ENCODE data around the gene MYLK. TPM values are rescaled to one million over a fixed set of nuclear protein-coding genes. Genes with fewer than 3 reads are reported as not detected.

The MYLK gene
- total RNA-seq, 4 donors from 2014 or later = 10.7 to 320 (median 42.0) TPM

DNA sequence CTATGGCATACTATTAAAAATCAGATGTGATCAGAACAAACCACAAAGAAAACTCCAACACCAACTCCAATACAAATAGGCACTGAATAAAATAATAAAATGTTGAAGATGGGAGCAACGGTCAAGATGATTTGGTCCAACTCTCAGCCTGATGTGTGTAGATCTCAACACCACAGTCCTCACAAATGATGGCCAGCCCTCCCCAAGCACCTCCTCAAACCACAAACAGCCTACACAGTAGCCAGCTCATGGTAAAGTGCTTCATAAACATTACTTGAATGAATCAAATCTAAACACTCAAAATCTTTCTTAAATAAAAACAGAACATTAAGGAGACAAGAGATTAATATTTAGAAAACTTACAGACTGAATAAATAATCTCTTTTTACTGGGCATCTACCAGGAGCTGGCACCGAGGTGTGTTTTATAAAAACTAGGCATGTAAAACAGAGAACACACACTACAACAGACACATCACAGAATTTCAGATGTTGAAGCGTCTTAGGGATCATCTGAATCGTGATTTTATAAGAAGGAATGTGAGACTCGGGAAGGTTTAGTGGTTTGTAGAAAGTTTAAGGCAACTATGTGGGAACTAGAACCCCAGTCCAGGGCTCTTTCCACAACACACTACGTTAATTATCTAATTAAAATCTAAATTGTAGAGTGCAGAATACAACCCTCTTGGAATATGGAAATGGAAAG, 102.4 kb downstream of the MYLK start:
- WGBS, 2 donors = 80% methylated on average over 6 of the region's 6 CpGs

DNA sequence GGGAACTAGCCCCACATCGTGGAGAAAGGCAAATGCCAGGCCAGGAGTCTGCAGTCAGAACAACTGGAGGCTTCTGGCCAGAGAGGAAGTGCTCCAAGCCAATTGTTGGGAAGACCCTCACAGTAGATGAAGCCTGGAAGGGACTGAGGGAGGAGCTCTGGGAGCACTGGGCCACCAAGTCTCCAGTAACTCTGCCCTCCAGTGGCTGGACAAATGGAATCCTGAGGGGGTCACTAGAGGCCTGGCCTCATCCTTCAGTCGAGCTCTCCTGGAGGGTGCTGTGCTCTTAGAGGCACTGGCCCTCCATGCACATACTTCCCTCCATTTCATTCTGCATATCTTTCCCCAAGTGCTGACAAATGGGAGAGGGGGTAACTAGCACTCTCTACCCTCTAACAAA, 103.0 kb downstream of the MYLK start:
- no peak for DNase-seq
- Histone ChIP-seq H3K27ac (no peak overlapping the region), H3K9me3 (no peaks in the 10 kb centered on the region), H3K36me3 (no peaks in the 10 kb centered on the region), H3K27me3 (no peaks in the 10 kb centered on the region), H3K4me1 (peaks cover 0 to 18% (median 0%) of the 10 kb centered on the region in 3 donors), H3K4me3 (no peak overlapping the region)
- 69 to 95% methylated on average over 1 to 2 of the region's 2 CpGs for WGBS, 2 donors
- intact Hi-C loops (cut with DNase I) = no loop called here
- TF ChIP-seq CTCF (IDR thresholded peaks at IDR 0.05) (no peak), POLR2A (IDR thresholded peaks at IDR 0.05) (no peak)

More for the DNA sequence above, 102.4 kb downstream of the MYLK start:
- TF ChIP-seq CTCF (IDR thresholded peaks at IDR 0.05) = no peak
- Histone ChIP-seq H3K9me3 (no peaks in the 10 kb centered on the region), H3K27me3 (no peaks in the 10 kb centered on the region), H3K4me1 (peaks cover 0 to 18% (median 0%) of the 10 kb centered on the region in 3 donors), H3K27ac (no peak overlapping the region), H3K4me3 (no peak overlapping the region), H3K36me3 (no peaks in the 10 kb centered on the region)
- intact Hi-C loops (cut with DNase I) = no loop called here
- no peak for DNase-seq

- Histone ChIP-seq H3K4me1 (peaks cover 0 to 18% (median 0%) of the 10 kb centered on the region in 3 donors), H3K27ac (no peak overlapping the region), H3K27me3 (no peaks in the 10 kb centered on the region), H3K4me3 (no peak overlapping the region), H3K9me3 (no peaks in the 10 kb centered on the region), H3K36me3 (no peaks in the 10 kb centered on the region)
- intact Hi-C loops (cut with DNase I) = no loop called here
- DNase-seq = no peak
- TF ChIP-seq CTCF (IDR thresholded peaks at IDR 0.05) (no peak), POLR2A (IDR thresholded peaks at IDR 0.05) (no peak)
- 66 to 81% methylated on average over 6 of the region's 6 CpGs for WGBS, 2 donors
Measured at GRCh38 chr3:123780656-123781055, 103.5 kb downstream of the MYLK start.

- H3K27me3 ChIP-seq = no peaks in the 10 kb centered on the region
- WGBS, 2 donors = 88 to 89% methylated on average over 9 to 10 of the region's 10 CpGs
- no peak overlapping the region for H3K27ac ChIP-seq
- intact Hi-C loops (cut with DNase I) = no loop called here
- peaks cover 0 to 19% (median 0%) of the 10 kb centered on the region in 3 donors for H3K4me1 ChIP-seq
- H3K36me3 ChIP-seq = no peaks in the 10 kb centered on the region
- H3K9me3 ChIP-seq = no peaks in the 10 kb centered on the region
- TF ChIP-seq CTCF (IDR thresholded peaks at IDR 0.05) (no peak), POLR2A (IDR thresholded peaks at IDR 0.05) (no peak)
- no peak overlapping the region for H3K4me3 ChIP-seq
- no peak for DNase-seq
Measured at GRCh38 chr3:123779655-123780231, 104.4 kb downstream of the MYLK start.

DNA sequence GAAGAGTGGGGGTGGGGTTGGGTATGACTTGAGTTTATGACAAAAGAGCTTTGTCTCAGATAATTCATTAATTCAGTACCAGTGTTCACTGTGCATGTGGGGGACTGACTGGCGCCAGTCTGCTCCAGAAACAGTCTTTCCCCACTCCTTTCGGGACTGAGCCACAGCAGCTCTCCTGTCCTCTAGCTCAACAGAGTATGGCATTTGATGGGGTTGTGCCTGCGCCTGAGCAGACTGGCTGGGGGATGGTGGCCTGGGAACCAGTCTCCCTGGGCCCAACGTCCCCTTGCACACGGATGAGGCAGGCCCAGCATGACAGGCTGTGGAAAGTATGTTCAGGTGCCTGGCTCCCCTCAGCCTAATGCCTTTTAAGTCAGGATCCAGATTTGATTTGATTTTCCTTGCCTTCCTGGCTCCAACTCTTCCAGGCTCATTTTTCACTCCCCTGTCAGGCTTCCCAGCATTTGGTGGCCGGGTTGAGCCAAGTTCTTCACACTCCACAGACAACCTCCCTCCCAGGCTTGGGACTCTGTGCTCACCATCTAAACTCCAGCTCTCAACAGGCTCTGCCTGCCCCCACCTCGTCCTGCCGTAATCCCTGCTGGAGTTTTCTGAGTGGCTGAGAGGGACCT, 105.0 kb downstream of the MYLK start:
- intact Hi-C loops (cut with DNase I) = no loop called here
- no peaks in the 10 kb centered on the region for H3K36me3 ChIP-seq
- no peaks in the 10 kb centered on the region for H3K27me3 ChIP-seq
- DNase-seq = no peak
- peak overlapping the region in 1 of 4 donors; percentile 35 for H3K27ac ChIP-seq
- TF ChIP-seq CTCF (IDR thresholded peaks at IDR 0.05) (no peak), POLR2A (IDR thresholded peaks at IDR 0.05) (no peak)
- H3K9me3 ChIP-seq = no peaks in the 10 kb centered on the region
- peaks cover 0 to 23% (median 0%) of the 10 kb centered on the region in 3 donors for H3K4me1 ChIP-seq
- H3K4me3 ChIP-seq = no peak overlapping the region
- 67 to 78% methylated on average over 7 to 8 of the region's 8 CpGs for WGBS, 2 donors
